ENCODE results near the gene BIRC7.

DNA sequence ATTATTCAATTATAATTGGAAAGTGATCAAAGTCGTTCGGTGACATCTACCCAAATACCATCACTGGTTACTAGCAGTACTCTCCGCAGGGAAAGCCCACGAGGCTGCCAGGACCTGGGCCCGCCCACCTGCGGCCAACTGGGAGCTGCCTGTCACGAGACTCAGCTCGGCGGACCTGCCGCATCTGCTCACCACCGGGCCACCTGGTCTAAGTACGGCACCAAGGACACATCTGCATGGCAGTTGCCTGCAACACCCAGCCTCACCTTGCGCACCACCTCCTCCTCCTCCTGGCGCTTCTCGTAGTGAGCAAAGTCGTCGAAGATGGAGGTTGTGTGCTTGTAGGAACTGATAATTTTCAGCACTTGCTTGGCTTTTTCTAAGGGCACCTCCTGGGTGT, 33.7 kb upstream of the BIRC7 start:
- TF ChIP-seq POLR2AphosphoS5 (IDR thresholded peaks at IDR 0.05; ENCODE audit: low read depth, low read length) (no peak), POLR2A (IDR thresholded peaks at IDR 0.05; ENCODE audit: low read depth, low read length) (no peak), TAF1 (IDR thresholded peaks at IDR 0.05; ENCODE audit: borderline replicate concordance, low read depth, low read length) (no peak)
